Liver (tissue), 9 donors: ENCODE data around the gene ACTR1B. TPM values are rescaled to one million over a fixed set of nuclear protein-coding genes. Genes with fewer than 3 reads are reported as not detected.

ENCODE experiments used
- DNase-seq: peaks from one replicate; pipeline ENCODE4 v3.0.0-alpha.2; 2017; ENCODE audit warnings: low spot score
- H3K27ac ChIP-seq, 2 donors: one replicate each; pipeline ENCODE4 v1.7.0; 2013; ENCODE audit warnings: inconsistent platforms in 2 of 2, low read length in 2 of 2, control low read depth in 1 of 2, low read depth in 1 of 2, mild to moderate bottlenecking in 1 of 2
- H3K27me3 ChIP-seq, 4 donors: one replicate each; pipeline versions ENCODE4 v1.6.1 to v1.7.0; 2013; ENCODE audit warnings: low read length in 3 of 4, inconsistent platforms in 1 of 4, mild to moderate bottlenecking in 1 of 4, moderate library complexity in 1 of 4; ENCODE audit not compliant: control insufficient read depth in 4 of 4, insufficient read depth in 4 of 4
- H3K36me3 ChIP-seq, 4 donors: one replicate each; pipeline versions ENCODE4 v1.6.1 to v1.7.0; 2013; ENCODE audit warnings: low read length in 3 of 4, mild to moderate bottlenecking in 3 of 4, low read depth in 1 of 4, moderate library complexity in 1 of 4; ENCODE audit not compliant: control insufficient read depth in 4 of 4, insufficient read depth in 3 of 4
- H3K4me1 ChIP-seq, 4 donors: one replicate each; pipeline versions ENCODE4 v1.6.1 to v1.7.0; 2013; ENCODE audit warnings: low read length in 3 of 4, mild to moderate bottlenecking in 3 of 4, moderate library complexity in 1 of 4; ENCODE audit not compliant: control insufficient read depth in 4 of 4, insufficient read depth in 4 of 4
- H3K4me3 ChIP-seq, 3 donors: one replicate each; pipeline versions ENCODE4 v1.6.1 to v1.7.0; 2013; ENCODE audit warnings: low read length in 3 of 3, control low read depth in 1 of 3, low read depth in 1 of 3, mild to moderate bottlenecking in 1 of 3
- H3K9ac ChIP-seq, 2 donors: one replicate each; pipeline ENCODE4 v1.7.0; 2013; ENCODE audit warnings: low read length in 2 of 2, mild to moderate bottlenecking in 2 of 2, moderate library complexity in 2 of 2, control low read depth in 1 of 2, low read depth in 1 of 2
- H3K9me3 ChIP-seq, 4 donors: one replicate each; pipeline versions ENCODE4 v1.6.1 to v1.7.0; 2013; ENCODE audit warnings: low read length in 3 of 4; ENCODE audit not compliant: control insufficient read depth in 4 of 4
- EGR1 ChIP-seq, 2 donors: IDR thresholded peaks; 2 replicates each; pipeline ENCODE4 v1.6.1; 2016 to 2018; ENCODE audit warnings: antibody characterized with exemption in 2 of 2, low read depth in 2 of 2
- FOXA1 ChIP-seq: IDR thresholded peaks from 2 replicates; pipeline ENCODE4 v1.6.1; 2016; ENCODE audit warnings: antibody characterized with exemption
- HNF4A ChIP-seq, 2 donors: conservative IDR thresholded peaks; 2 replicates each; pipeline ENCODE4 v1.6.1; 2016; ENCODE audit warnings: antibody characterized with exemption in 2 of 2, mild to moderate bottlenecking in 2 of 2
- JUND ChIP-seq, 2 donors: IDR thresholded peaks; 2 replicates each; pipeline ENCODE4 v1.6.1; 2016; ENCODE audit warnings: antibody characterized with exemption in 2 of 2
- NR2F2 ChIP-seq: IDR thresholded peaks from 2 replicates; pipeline ENCODE4 v1.6.1; 2016; ENCODE audit warnings: antibody characterized with exemption
- RAD21 ChIP-seq, 2 donors: IDR thresholded peaks; 2 replicates each; pipeline ENCODE4 v1.6.1; 2016; ENCODE audit warnings: antibody characterized with exemption in 2 of 2, mild to moderate bottlenecking in 2 of 2
- REST ChIP-seq: IDR thresholded peaks from 2 replicates; pipeline ENCODE4 v1.6.1; 2016; ENCODE audit warnings: antibody characterized with exemption, mild to moderate bottlenecking
- RXRA ChIP-seq, 2 donors: IDR thresholded peaks; 2 replicates each; pipeline ENCODE4 v1.6.1; 2017 to 2018; ENCODE audit warnings: antibody characterized with exemption in 2 of 2, mild to moderate bottlenecking in 1 of 2
- SP1 ChIP-seq: IDR thresholded peaks from 2 replicates; pipeline ENCODE4 v1.6.1; 2018; ENCODE audit warnings: antibody characterized with exemption, mild to moderate bottlenecking
- TAF1 ChIP-seq: conservative IDR thresholded peaks from 2 replicates; pipeline ENCODE4 v1.6.1; 2016; ENCODE audit warnings: antibody characterized with exemption, mild to moderate bottlenecking
- YY1 ChIP-seq: IDR thresholded peaks from 2 replicates; pipeline ENCODE4 v1.6.1; 2016; ENCODE audit warnings: antibody characterized with exemption, mild to moderate bottlenecking
- ZBTB33 ChIP-seq: IDR thresholded peaks from 2 replicates; pipeline ENCODE4 v1.6.1; 2016; ENCODE audit warnings: antibody characterized with exemption
- WGBS: extraction: QIAGEN DNeasy Blood & Tissue Kit; methylation state at CpG from one replicate; pipeline ENCODE4 v1.1.7; 2013; 5-methylcytosine and 5-hydroxymethylcytosine counted together
- polyA plus RNA-seq, 2 donors: library from polyadenylated mRNA; stranded (reverse) in 1 of 2; unstranded in 1 of 2; fragments of 200-250 nt in 1 of 2; fragments of >200 nt in 1 of 2; fragmentation: Nextera tagmentation in 1 of 2; extraction: Ambion mirVana in 1 of 2; gene quantifications; one replicate each; pipeline versions ENCODE4 v1.2.1 to v1.2.3, GENCODE V29; 2013 to 2015
- total RNA-seq, 2 donors: library from RNA; depleted of rRNA; stranded (reverse); fragments of >200 nt; gene quantifications; one replicate each; pipeline ENCODE4 v1.2.3, GENCODE V29; 2014
- TF ChIP-seq, protein P1 (sequence below): IDR thresholded peaks from 2 replicates; pipeline ENCODE4 v1.6.1; 2016; ENCODE audit warnings: antibody characterized with exemption
- TF ChIP-seq, protein P2 (sequence below): fragments of 150-350 bp; IDR thresholded peaks from 2 replicates; pipeline ENCODE4 v1.5.1; 2017; ENCODE audit warnings: improper control_type of control experiment, low read depth, low read length; ENCODE audit not compliant: missing input control
- donor health status: healthy.
- donor health status: healthy.
- donor health status: healthy.
- donor health status: healthy.
- donor health status: healthy.

ACTR1B gene
- total and polyA plus RNA-seq, 4 donors, result 15.3 to 35.8 (median 28.8) TPM

DNA sequence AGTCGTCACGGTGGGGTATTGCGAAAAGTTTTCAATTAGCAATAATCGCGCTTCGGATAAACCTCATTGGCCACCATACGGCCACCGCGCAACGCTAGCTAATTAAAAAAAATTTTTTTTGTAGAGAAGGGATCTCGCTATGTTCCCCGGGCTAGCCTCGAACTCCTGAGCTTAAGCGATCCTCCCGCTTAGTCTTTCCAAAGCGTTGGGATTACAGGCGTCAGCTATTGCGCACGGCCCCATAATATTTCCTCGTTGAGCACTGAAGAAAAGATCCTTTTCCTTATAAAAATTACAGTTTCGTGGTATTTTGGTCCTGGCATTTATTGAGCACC, 759 bp upstream of the ACTR1B start:
- Histone ChIP-seq H3K27ac (peak overlapping the region; percentile 96), H3K36me3 (peaks cover 0 to 8% (median 1%) of the 10 kb centered on the region in 4 donors), H3K4me1 (peaks cover 10 to 15% (median 13%) of the 10 kb centered on the region in 4 donors), H3K4me3 (peak overlapping the region; percentile 59 to 99 (median 67)), H3K9me3 (no peaks in the 10 kb centered on the region), H3K27me3 (no peaks in the 10 kb centered on the region), H3K9ac (peak overlapping the region; percentile 97 to 99)
- TF ChIP-seq SP1, result no peak
- no peak for TF ChIP-seq FOXA1
- TF ChIP-seq EGR1 (IDR thresholded peaks at IDR 0.05; ENCODE audit: low read depth in 2 of 2), result no peak
- no peak for TF ChIP-seq NR2F2
- no peak for TF ChIP-seq TAF1
- no peak for TF ChIP-seq YY1
- no peak for TF ChIP-seq ZBTB33
- TF ChIP-seq, protein P1, sequence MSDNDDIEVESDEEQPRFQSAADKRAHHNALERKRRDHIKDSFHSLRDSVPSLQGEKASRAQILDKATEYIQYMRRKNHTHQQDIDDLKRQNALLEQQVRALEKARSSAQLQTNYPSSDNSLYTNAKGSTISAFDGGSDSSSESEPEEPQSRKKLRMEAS, result no peak
- no peak for TF ChIP-seq HNF4A (conservative IDR thresholded peaks at IDR 0.05)
- no peak for TF ChIP-seq RAD21 (IDR thresholded peaks at IDR 0.05)
- TF ChIP-seq JUND (IDR thresholded peaks at IDR 0.05), result no peak
- no peak for TF ChIP-seq REST
- DNase-seq, result no peak
- WGBS, result 11% methylated on average over 21 of the region's 21 CpGs

DNA sequence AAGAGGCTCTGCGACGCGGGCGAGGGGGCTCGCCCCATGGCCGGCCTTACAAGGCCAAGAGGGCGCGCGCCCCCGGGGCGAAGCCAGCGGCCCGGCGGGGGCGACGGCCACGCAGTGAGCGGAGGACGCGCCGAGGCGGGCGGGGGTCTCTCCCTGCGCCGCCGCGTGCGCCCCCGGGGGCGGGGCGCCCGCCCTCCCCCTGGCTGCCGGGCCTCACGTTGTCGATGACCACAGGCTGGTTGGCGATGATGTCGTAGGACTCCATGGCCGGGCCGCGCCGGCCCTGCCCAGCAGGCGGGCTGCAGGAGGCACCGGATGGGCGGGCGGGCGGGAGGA, 250 bp downstream of the ACTR1B start:
- peak overlapping the region; percentile 87 to 97 for H3K27ac ChIP-seq
- no peaks in the 10 kb centered on the region for H3K9me3 ChIP-seq
- no peaks in the 10 kb centered on the region for H3K27me3 ChIP-seq
- no peak for DNase-seq
- H3K36me3 ChIP-seq, result peaks cover 0 to 13% (median 7%) of the 10 kb centered on the region in 4 donors
- peaks cover 10 to 15% (median 13%) of the 10 kb centered on the region in 4 donors for H3K4me1 ChIP-seq
- peak overlapping the region; percentile 51 to 99 for H3K9ac ChIP-seq
- TF ChIP-seq RXRA (IDR thresholded peaks at IDR 0.05) (no peak), ZBTB33 (no peak), NR2F2 (no peak), JUND (IDR thresholded peaks at IDR 0.05) (no peak), FOXA1 (no peak), HNF4A (conservative IDR thresholded peaks at IDR 0.05) (no peak)
- TF ChIP-seq, protein P1, result no peak
- TF ChIP-seq, protein P2, sequence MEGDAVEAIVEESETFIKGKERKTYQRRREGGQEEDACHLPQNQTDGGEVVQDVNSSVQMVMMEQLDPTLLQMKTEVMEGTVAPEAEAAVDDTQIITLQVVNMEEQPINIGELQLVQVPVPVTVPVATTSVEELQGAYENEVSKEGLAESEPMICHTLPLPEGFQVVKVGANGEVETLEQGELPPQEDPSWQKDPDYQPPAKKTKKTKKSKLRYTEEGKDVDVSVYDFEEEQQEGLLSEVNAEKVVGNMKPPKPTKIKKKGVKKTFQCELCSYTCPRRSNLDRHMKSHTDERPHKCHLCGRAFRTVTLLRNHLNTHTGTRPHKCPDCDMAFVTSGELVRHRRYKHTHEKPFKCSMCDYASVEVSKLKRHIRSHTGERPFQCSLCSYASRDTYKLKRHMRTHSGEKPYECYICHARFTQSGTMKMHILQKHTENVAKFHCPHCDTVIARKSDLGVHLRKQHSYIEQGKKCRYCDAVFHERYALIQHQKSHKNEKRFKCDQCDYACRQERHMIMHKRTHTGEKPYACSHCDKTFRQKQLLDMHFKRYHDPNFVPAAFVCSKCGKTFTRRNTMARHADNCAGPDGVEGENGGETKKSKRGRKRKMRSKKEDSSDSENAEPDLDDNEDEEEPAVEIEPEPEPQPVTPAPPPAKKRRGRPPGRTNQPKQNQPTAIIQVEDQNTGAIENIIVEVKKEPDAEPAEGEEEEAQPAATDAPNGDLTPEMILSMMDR, result no peak
- WGBS, result under 1% methylated on average over 46 of the region's 46 CpGs
- H3K4me3 ChIP-seq, result peak overlapping the region; percentile 61 to 99 (median 96)
